CD1c-positive myeloid dendritic cell (primary cell): ENCODE data around the gene SPTBN5.

Experiments
- DNase-seq: peaks from one replicate; pipeline ENCODE4 v3.0.0-alpha.2; 2016; ENCODE audit errors: extremely low spot score

The SPTBN5 gene

DNA sequence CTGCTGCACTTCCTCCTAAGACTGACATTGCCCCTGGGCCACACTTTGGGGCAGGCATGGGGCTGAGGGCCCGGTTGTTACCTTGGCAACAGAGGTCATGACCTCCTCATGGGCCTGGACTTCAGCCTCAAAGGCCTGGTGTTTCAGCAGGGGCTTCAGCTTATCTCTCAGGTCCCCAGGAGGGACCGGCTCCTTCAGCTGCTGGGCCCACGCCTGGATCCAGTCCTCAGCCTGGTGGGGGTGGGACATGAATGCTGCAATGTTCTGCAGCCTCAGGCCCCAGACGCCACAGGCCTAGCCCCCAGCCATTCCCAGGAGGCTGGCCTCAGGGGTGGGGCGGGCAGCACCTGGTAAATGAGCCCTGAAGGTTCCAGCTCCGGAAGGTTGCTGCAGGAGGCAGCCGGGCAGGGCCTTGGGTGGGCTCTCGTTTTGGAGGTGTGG, 27.6 kb downstream of the SPTBN5 start:
- DNase-seq = no peak

DNA sequence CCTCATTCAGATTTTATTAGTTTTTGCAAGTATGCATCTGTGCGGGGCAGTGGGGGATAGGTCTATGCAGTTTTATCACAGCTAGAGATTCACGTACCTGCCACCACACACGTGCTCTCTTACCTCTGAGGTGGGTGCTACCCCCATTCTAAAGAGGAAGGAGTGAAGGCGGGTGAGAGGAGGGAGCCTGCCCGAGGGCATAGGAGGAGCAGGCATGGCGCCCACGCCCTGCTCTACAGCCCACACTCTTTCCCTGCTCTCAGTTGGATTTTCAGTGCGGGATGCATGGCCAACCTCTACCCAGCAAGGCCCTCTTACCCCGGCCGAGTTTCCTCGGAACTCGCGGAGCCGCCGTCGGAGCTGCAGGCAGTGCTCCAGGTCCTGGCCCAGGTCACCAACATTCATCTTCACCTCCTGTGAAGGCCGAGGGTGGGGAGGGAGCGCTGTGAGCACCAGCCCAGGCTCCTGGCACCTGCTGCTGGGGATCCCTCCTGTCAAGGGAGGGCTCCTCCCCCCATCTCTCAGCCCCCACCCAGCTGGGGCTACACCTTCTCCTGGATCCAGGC, 28.3 kb downstream of the SPTBN5 start:
- no peak for DNase-seq

DNA sequence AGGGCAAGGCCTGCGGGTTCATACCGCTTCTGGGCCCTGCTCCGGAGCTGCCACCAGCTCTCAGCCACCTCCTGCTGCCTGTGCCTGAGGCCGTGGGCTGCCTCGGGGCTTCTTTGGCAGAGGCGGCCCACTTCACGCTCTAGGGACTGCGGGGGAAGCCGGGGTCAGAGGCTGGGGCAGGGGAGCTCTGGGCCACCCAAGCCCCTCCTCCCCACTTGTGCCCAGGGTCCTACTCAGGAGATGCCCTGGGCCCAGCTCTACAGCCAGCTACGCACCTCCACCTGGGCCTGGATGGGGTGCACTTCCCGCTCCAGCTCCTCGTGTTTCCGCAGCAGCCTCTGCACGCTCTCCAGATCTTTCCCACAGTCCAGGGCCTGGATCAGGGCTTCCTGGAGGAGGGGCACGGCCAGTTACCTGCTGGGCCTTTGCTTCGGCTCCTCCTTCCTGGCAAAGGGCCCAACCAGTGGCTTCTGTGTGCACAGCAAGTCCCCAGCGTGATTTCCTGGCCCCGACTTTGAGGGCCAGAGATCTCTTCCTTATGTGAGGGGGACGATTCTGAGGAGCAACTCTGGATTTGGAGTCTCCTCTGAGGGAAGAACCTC, 31.2 kb downstream of the SPTBN5 start:
- DNase-seq = no peak

DNA sequence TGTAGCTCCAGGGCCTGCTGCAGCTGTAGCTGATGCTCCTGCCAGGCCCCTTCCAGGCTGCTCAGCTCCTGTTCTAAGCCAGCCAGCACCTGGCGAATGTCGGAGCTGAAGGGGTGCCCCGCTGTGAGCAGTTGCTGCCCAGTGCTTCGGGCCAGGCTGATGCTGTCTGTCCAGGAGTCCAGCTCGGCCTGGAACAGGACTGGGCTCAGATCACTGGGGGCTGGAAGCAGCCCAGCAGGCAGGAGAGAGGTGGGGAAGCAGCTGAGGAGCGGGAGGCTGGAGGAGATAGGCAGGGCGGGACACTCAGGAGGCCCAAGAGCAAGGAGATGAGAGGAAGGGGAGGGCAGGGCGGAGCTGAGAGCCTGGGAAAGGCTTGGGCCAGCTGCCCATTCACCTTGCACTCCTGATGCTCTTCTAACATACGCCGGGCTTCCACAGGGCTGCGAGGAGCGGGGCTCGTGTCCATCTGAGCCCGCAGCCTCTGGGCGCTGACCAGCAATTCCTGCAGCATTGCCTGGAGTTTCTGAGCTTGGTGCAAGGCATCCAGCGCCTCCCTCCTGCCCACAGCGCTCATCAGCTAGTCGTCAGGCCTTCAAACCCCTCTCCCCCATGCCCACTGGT, 32.0 kb downstream of the SPTBN5 start:
- no peak for DNase-seq

DNA sequence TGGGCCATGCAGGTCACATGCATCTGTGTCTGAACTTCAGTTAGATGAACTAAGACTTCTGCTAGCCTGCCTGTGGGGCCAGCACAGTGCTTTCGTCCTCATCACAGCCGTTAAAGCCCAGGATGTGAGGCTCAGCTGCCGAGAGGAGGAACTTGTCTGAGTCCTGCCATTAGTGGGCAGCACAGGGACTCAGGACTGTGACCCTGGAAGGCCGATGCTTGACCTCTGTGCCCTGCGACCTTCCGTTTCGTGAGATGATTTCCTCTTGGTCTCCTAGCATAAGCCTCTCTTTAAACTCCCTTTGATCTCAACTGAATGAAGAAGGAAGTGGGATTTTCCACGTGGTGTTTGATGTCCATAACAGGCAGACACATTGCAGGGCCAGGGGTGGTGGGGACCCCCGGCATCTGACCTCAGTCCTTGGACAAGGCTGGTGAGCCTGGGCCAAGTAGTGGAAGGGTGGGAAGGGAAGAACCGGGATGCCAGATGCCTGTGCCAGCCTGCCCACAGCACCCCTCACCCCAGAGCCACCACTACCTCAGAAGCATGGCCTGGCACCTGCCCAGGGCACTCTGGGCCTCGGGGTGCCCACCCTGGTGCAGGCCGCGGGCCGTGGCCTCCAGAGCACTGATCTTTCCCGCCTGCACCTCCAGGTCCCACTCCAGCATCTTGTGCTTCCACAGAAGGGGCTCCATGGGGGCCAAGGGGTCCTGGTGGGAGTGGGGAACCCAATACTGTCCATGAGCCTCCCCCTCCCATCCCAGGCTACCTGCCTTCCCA, 33.6 kb downstream of the SPTBN5 start:
- DNase-seq = peak; percentile 65

DNA sequence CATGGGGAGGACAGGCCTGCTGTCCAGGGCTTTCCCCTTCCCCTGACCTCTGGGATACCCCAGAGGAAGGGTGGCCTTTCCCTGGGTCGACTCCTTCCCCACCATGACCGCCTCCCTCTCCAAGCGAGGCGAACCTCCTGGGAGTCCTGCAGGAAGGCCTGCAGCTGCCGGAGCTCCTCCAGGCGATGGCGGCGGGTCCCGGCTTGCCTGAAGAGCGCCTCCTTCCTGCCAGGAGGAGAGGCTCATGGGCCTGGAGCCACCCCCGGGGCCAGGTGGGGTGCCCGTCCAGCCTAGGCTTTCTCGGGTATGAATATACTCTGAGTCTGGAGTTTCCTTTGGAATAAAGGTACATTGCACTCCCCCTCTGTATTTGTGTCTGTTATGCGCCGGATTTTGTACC, 35.1 kb downstream of the SPTBN5 start:
- DNase-seq = no peak

DNA sequence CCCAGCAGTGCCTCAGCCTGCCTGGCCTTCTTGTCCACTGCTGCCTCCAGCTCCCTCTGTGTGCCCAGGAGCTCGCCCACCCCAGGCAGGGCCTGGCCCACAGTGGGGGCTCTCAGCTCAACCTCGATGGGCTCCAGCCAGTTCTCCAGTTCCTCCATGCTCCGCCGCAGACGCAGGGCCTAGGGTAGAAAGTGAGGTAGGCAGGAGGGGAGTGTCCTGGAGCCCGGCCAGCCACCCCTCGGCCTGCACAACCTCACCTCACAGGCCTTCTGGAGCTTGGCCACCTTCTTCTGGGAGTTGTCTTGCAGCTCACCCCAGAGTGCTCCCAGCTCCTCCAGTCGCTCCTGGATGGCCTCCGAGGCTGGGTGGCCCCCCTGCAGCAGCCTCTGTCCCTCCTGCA, 36.5 kb downstream of the SPTBN5 start:
- no peak for DNase-seq

DNA sequence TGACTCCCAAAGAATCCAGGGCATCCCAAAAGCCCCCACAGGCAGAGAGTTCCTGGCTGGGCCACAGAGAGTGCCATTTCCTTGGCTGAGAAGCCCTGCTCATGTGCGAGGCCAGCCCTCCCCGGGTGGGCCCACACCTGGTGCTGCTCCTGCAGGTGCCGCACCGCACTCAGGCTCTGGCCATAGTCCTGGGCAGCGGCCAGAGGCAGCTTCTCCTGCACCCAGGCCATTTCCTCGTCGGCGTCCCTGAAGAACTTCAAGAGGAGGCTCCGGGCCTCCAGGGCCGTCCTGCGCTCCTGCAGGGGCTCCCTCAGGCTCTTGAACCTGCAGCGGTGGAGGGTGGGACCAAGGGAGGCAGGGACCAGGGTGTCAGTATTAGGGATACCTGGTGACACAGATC, 37.1 kb downstream of the SPTBN5 start:
- no peak for DNase-seq

DNA sequence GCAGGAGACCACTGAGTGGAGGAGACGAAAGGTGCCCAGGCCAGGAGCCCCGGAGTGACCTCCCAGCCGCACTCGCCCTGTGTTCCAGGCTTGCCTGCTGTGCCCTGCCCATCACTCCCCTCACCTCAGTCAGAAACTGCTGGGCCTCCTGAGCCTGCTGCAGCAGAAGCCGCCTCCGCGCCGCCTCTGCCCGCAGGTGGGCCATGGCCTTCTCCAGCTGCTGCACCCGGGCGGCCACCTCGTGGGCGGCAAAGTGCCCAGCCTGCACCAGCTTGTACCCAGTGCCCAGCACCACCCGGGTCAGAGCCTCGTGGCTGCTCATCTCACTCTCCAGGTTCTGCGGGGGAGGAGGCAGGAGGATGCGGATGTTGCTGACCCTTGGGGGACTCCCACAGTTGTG, 37.6 kb downstream of the SPTBN5 start:
- DNase-seq = no peak

DNA sequence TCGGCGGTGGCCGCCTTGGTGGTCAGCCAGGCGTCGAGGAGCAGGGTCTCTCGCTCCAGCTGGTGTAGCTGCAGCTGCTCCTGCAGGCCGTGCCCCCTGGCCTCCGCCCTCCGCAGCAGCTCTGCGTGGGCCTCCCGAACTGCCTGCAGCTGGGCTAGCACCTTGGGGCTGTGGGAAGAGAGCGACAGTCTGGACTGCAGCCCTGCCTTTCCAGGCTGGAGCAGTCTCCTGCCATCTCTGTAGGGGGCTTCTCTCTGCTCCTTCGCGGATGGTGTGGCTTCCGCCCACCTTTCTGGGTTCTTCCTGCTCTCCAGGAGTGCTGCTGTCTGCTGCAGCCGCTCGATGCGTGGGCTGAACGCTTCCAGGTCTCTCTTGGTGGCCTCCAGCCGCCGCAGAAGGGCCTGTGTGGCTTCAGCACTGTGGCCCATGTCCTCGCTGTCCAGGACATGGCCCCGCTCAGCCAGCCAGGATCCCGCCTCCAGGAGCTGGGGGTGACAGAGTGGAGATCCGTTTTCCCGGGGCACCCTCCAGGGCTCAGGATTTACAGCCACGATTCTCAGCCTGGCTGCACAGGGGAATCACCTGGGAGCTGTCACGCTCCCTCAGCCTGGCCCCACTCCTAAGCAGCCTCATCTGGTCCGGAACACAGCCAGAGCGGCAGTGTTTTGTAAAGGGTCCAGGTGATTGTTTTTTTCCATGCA, 38.4 kb downstream of the SPTBN5 start:
- DNase-seq = no peak

DNA sequence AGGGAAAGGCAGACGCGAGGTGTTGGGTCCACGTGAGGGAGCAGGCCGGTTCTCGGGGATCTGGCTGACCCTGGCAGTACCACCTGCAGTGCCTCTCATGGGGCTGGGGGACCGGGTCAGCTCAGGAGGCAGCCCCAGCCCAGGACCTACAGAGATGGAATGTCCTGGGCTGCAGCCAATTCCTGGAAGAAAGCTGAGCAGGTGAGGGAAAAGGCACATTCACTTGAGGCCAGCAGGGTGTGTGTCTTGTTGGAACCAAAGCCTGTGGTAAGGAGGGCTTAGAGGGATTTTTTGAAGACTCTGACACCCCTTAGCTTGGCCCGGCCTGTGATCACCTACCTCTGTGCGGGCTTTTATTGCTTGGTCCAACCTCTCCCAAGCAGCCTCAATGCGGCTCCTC, 39.4 kb downstream of the SPTBN5 start:
- no peak for DNase-seq

DNA sequence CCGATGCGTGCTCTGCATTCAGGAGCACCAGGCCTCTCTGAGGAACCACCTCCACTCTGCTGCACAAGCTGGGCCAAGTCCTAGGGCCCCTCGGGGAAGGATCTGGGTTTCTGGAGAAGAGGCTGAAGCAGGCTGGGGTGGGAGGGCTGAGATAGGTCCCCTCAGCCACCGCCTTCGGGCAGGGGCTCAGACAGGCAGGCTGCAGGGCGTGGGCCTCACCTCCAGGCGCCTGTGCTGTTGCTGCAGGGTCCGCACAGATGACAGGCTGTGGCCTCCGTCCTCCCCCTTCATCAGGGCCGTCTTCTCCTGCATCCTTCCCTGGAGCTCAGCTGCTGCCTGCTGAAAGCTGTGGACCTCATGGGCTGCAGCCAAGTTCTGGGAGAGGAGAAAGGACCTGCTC, 40.0 kb downstream of the SPTBN5 start:
- no peak for DNase-seq

DNA sequence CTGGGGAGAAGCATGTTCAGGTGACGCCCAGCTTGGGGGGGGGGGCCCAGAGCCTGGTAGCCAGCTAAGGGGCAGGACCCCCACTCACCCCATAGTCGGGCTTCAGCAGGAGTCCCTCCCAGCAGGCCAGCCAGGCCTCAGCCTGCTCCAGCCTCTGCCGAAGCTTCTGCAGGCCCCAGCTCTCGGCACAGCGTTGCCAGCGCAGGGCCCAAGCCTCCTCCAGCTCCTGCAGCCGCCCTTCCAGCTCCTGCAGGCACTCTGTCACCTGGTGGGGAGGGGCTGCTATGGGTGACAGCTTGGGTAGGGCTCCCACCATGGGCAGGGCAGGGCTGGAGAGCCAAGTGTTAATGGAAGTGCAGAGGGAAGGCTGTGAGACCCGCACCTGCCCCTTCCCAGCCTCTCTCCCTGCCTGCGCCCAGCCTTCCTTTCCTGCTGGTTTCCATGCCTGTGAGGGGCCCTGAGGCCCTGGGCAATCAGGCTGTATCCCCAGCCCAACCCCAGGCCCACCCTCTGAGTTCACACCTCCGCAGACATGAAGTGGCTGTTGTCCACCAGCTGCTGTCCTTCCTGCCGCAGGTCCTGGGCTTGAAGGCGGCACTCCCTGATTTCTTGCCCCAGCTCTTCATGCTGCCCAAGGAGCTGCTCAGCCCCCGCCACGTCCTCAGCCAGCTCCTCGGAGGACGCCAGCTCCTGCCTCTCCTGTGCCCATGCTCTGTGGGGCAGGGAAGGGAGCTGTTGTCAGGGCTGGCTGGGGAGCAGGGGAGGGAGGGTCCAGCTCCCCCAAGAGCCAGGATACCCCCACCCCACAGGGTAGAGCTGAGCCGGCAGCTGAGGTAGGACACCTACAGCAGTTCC, 40.9 kb downstream of the SPTBN5 start:
- DNase-seq = no peak

DNA sequence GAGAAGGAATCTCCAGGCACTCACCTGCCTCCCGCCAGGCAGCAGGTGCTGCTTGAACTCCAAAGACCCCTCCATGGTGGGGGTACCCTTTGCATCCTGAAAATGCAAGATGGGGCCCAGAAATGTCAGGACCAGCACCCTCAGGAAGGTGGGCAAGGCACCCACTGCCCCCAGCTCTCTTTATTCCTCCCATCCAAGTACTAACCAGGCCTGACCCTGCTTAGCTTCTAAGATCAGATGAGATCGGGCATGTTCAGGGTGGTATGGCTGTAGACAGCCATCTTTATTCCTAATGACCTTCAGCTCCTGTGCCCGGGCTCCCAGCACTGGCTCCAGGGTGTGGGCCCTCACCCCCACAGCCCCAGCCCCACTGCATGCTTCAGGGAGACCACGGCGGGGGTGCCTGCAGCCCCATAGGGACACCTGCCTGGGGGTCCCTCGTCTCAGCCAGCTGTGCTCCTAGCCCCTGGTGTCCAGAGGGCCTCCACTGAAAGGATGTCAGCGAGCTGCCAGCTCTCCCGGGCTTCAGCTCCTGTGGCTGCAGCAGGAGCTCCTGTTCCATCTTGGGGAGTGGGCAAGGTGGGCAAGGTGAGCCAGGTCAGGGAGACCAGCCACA, 42.0 kb downstream of the SPTBN5 start:
- no peak for DNase-seq

DNA sequence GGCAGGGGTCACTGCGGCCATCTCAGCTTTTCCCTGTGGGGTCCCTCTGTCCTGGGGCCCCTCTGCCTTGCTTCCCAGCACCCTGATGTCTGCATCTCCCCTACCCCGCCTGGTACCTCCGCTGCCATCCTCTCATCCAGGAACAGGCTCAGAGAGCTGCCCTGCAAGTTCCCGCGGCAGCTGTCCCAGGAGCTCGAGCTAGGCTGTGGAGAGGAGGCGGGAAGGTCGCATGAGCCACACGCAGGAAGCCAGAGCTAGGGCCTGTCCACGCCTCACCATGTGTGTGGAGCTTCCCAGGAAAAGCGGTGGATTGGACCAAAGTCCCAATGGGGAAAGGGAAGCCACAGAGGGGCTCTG, 42.7 kb downstream of the SPTBN5 start:
- no peak for DNase-seq

DNA sequence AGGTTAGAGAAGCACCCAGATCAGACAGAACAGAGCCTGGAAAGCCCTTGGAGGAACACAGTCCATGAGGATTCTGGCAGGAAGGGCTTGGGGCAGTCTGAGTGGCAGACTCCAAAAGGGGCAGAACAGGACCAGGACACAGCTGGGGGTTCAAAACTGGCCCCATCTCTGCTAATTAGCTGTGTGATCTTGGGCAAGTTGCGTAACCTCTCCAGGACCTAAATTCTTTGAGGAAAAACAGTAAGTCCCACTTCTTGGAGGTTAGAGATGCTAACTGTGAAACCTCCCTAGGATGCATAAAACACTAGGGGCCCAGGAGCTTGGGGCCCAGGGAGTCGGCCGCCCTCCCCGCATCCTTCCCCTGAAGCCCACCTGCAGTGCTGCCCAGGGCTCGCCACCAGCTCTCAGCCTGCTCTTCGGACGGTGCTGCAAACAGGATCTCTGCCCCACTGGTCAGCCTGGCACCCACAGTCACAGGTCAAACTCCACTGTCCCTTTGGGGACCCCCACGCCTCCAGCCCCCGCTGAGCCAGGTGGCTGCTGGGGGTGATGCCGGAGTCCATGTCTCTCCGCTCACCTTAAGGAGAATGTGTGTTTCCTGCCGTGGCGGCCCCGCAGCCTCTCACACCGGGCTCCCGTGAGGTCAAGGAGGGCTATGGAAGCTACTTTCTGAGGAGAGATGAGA, 43.2 kb downstream of the SPTBN5 start:
- no peak for DNase-seq

DNA sequence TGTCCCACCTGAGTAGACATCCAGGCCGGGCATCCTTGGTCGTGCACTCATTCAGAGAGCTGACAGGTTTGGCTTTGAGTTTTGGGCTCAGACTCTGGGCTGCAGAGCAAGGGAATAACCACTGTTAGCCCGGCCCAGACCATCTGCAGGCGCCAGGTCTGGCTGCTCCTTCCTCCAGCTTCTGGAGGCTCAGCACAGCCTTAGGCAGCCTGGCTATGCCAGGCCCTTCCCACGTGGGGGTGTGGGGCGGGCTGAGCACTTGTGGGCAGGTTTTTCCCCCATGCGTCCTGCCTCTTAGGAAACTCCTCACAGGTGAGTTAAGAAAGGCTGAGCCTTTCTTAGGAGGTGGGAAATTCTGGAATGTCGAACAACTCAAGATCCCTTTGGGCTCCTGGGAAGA, 44.0 kb downstream of the SPTBN5 start:
- no peak for DNase-seq

DNA sequence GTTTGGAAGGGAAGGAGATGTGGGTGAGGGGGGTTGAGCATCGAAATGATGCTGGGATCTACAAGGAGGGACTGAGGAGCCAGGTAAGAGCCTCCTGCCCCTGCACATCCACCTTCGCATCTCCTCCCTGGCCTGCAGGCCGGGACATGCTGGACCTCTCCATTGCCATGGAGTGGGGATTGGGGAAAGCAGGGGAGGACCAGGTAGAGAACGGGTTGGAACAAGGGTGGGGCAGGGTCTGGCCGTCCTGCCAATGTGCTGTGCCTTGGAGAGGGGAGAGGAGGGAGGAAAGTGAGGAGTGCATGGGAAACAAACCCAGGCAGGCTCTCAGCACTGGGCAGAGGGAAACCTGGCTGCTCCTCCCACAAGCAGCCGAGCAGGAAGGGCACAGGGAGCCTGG, 44.6 kb downstream of the SPTBN5 start:
- DNase-seq = no peak

DNA sequence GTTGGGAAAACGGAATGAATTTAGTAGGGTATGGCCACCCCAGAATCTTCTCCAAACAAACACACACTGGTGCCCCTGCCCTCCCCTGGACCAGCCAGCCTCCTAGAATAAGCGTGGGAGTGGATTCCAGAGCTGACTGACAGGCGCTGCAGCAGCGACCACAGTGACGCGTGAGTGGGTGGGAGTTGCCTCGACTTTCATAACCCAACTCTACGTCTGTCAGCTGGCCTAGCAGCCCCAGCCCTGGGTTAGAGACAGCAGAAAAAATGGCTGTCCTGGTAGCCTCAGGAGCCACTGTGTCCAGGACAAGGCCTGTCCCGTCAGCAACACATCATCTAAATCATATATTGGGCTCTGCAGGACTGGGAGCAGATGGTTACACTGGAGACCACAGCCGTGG, 45.2 kb downstream of the SPTBN5 start:
- DNase-seq = no peak

DNA sequence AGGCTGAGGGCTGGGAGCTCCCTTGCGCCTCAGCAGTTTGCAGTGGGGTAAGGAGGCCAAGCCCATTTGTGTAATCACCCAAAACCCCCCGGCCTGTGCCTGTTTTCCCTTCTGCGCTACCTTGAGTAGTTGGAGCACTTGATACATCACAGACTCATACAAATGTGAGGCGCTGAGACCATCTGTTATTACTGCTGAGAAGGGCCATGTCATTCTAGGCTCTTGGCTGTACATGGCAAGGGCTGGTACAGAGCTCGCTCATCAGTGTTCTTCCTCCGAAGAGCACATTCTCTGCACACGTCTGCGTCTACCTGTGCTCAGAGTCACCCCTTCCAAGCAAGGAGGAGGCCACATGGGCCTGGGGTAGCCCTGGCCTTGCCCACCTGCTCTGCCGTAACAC, 45.9 kb downstream of the SPTBN5 start:
- DNase-seq = no peak
